Hepatocyte (in vitro differentiated cells): ENCODE results near the gene TP63.

Experiments used
- CTCF ChIP-seq: fragments of 200-600 bp; sonication (generic); IDR thresholded peaks from 2 replicates; pipeline ENCODE4 v1.5.1; 2016; ENCODE audit warnings: antibody characterized with exemption, mild to moderate bottlenecking; ENCODE audit not compliant: poor library complexity
- EZH2 ChIP-seq: fragments of 200-600 bp; sonication (generic); IDR thresholded peaks from 2 replicates; pipeline ENCODE4 v1.6.1; 2016; ENCODE audit warnings: antibody characterized with exemption, mild to moderate bottlenecking, borderline replicate concordance
- EZH2phosphoT487 ChIP-seq: fragments of 200-600 bp; sonication (generic); IDR thresholded peaks from one replicate; pipeline ENCODE4 v1.6.1; 2018; ENCODE audit warnings: antibody characterized with exemption, mild to moderate bottlenecking, low read depth, moderate library complexity; ENCODE audit not compliant: unreplicated experiment, severe bottlenecking

GRCh38 chr3:189630767-189631372, 319 bp upstream of the TP63 start:
- TF ChIP-seq CTCF (no peak), EZH2 (no peak), EZH2phosphoT487 (no peak)
